ENCODE data around the gene PMIS2. TPM values are rescaled to one million over a fixed set of nuclear protein-coding genes. Genes with fewer than 3 reads are reported as not detected.

Gene PMIS2
- total RNA-seq, 1 donor from 2014 or later, result not detected

GRCh38 chr19:35546532-35546931, 39.4 kb upstream of the PMIS2 start:
- Histone ChIP-seq H3K9me3 (no peaks in the 10 kb centered on the region), H3K27ac (no peak overlapping the region), H3K4me3 (peak overlapping the region; percentile 87 to 88), H3K36me3 (peaks cover 0 to 3% of the 10 kb centered on the region in 2 donors), H3K4me1 (peaks cover 0 to 15% of the 10 kb centered on the region in 2 donors), H3K27me3 (no peaks in the 10 kb centered on the region)
- DNase-seq (ENCODE audit: low spot score in 2 of 2), result no peak
- no peak for TF ChIP-seq CTCF (IDR thresholded peaks at IDR 0.05)
- intact Hi-C loops (cut with DNase I), result loop anchor here (5.0 to 10.0 kb wide), 4 partner anchors 96 to 872 kb away; partner anchors contain the start of genes ARHGAP33, ETV2, SCGB2B2 and USF2

GRCh38 chr19:35549174-35549788, 36.7 kb upstream of the PMIS2 start:
- no peak for DNase-seq (ENCODE audit: low spot score in 2 of 2)
- peaks cover 0 to 15% of the 10 kb centered on the region in 2 donors for H3K4me1 ChIP-seq
- H3K27me3 ChIP-seq, result no peaks in the 10 kb centered on the region
- peaks cover 0 to 3% of the 10 kb centered on the region in 2 donors for H3K36me3 ChIP-seq
- H3K9me3 ChIP-seq, result no peaks in the 10 kb centered on the region
- intact Hi-C loops (cut with DNase I), result loop anchor here (1.0 to 10.0 kb wide), 5 partner anchors 93 to 874 kb away; partner anchors contain the start of genes ARHGAP33, ETV2, SCGB2B2 and USF2
- peak; percentile 49 to 73 (median 53) for TF ChIP-seq CTCF (IDR thresholded peaks at IDR 0.05)
- H3K4me3 ChIP-seq, result no peak overlapping the region
- H3K27ac ChIP-seq, result no peak overlapping the region

GRCh38 chr19:35549879-35550523, 36.0 kb upstream of the PMIS2 start:
- DNase-seq (ENCODE audit: low spot score in 2 of 2), result no peak
- no peak overlapping the region for H3K27ac ChIP-seq
- intact Hi-C loops (cut with DNase I), result loop anchor here (1.0 to 10.0 kb wide), 5 partner anchors 92 to 875 kb away; partner anchors contain the start of genes ARHGAP33, ETV2, SCGB2B2 and USF2
- peaks cover 0 to 10% of the 10 kb centered on the region in 2 donors for H3K4me1 ChIP-seq
- peaks cover 0 to 3% of the 10 kb centered on the region in 2 donors for H3K36me3 ChIP-seq
- no peak for TF ChIP-seq CTCF (IDR thresholded peaks at IDR 0.05)
- H3K9me3 ChIP-seq, result no peaks in the 10 kb centered on the region
- no peaks in the 10 kb centered on the region for H3K27me3 ChIP-seq
- H3K4me3 ChIP-seq, result no peak overlapping the region

- H3K36me3 ChIP-seq, result peaks cover 0 to 3% of the 10 kb centered on the region in 2 donors
- no peak overlapping the region for H3K27ac ChIP-seq
- no peak for TF ChIP-seq CTCF (IDR thresholded peaks at IDR 0.05)
- no peak for DNase-seq (ENCODE audit: low spot score in 2 of 2)
- peaks cover 0 to 6% of the 10 kb centered on the region in 2 donors for H3K4me1 ChIP-seq
- H3K9me3 ChIP-seq, result no peaks in the 10 kb centered on the region
- intact Hi-C loops (cut with DNase I), result no loop called here
- H3K27me3 ChIP-seq, result no peaks in the 10 kb centered on the region
- H3K4me3 ChIP-seq, result no peak overlapping the region
Observed at GRCh38 chr19:35551091-35551810, 34.7 kb upstream of the PMIS2 start.

- no peak for TF ChIP-seq CTCF (IDR thresholded peaks at IDR 0.05)
- H3K27me3 ChIP-seq, result peaks cover 3% of the 10 kb centered on the region
- no peak overlapping the region for H3K4me3 ChIP-seq
- no peak overlapping the region for H3K27ac ChIP-seq
- peaks cover 0 to 2% of the 10 kb centered on the region in 2 donors for H3K4me1 ChIP-seq
- DNase-seq (ENCODE audit: low spot score in 2 of 2), result no peak
- no peaks in the 10 kb centered on the region for H3K36me3 ChIP-seq
- intact Hi-C loops (cut with DNase I), result no loop called here
- no peaks in the 10 kb centered on the region for H3K9me3 ChIP-seq
Observed at GRCh38 chr19:35552534-35553384, 33.2 kb upstream of the PMIS2 start.

All from ascending aorta (tissue), 2 donors.